Activated CD4-positive, alpha-beta T cell treated with anti-CD3 and anti-CD28 coated beads, Interleukin-2, amount 50 U/mL, for 4 hours (primary cell): ENCODE measurements around the gene TANC1.

Source experiments
- DNase-seq, 2 experiments: peaks; one replicate each; pipeline ENCODE4 v3.0.0-alpha.2; 2020

TANC1 gene

DNA sequence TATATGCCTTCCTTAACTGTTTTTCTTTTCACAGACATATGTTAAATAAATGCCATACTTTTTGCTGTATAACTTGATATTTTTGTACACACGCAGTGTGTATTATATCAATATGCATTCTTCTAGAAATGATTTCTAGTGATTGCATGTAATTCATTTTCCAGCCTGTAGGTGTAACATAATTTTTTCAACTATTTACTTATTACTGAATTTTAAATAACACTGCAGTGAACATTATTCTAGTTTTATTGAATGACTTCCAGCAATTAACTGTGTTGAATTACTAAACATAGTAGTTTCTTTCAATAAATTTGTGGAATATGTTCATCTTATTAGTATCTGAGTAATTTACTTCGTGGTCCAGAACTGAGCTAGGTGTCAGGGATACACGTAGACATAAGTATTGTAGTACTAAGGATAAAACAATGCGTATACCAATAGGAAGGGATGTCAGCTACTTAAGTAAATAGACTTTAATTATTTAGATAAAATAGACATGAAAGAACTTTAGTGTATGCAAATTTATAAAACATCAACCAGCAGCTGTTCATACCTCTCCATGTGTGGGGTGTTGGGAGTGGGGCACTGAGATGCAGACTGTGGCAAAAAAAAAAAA, 28.0 kb downstream of the TANC1 start:
- DNase-seq, result no peak

DNA sequence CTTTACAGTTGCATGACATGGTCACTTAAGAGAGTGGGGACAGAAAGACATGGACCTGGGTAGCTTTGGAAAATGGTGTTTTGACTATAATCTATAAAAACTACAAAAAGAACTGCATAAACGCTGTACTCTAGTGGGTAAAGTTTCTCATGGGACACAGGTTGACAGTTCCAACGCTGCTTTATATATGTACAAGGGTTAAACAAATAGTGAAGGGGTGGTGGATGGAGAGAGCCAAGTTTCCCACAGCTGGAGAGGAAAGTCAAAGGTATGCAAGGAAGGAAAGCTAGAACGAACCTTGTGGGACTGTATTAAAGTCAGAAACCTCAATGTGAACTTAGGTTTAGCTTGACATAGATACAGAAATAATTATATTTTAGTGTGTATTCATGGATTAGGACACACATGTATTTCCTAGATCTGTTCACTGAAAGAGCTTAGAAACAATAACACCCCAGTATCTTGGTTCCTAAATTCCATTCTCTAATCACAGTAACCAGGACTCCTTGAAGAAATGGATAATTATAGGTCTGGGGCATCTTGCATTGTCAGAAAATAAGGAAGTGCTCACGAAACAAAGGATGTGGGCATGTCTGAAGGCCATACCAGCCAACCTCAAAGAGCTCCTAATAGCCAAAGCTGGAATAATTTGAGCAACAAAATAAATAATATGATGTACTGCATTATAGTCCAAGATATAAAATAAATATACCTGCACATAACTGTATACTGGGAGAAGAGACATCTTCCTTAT, 28.8 kb downstream of the TANC1 start:
- no peak for DNase-seq

DNA sequence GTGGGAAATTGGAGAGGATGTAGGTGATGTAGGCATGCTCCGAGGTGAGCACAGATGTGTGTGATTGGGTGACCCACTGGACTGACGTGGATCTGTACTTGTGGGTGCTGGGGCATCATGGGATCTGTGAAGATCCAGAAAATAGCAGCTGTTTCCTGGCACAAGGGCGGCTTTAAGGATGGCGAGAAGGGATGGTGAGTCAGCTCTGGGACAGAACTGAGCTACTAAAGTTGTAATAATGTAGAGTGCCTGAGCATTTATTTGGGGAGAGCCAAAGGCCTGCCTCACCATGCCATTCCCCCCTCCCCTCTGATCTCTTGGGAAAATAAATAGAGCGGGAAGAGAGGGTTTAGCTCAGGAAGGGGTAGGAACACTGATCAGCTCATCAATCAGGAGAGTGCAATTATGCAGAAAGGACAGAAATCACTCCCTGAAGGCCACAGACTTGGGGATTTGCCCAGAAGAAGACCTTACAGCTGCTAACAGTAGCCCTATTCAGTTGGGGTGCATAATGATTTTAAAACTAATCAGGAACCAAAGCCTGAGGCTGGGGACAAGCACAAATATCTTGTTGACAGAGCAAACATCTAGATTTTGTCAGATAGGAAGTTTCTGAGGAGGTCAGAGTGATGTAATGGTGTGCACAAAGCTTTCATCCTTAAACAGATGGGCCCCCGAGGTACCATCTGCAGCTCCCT, 30.3 kb downstream of the TANC1 start:
- DNase-seq, result no peak

DNA sequence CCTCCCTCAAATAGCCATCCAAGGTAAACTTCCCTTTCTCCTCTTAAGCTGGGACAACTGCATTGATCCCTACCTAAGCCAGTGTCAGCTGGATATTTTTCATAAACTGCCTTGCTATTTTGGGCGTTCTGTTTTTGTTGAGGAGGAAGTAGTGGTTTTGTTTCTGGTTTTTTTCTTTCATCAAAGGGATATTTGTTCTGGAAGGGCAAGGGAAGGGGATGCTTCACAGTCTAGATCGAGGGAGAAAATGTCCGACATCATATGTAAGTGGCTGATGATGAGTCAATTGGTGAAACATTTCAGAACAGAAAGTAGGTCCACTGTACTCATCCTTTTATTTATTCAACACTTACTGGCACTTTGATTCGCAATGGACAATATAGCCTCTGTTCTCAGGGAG, 31.0 kb downstream of the TANC1 start:
- DNase-seq, result no peak

DNA sequence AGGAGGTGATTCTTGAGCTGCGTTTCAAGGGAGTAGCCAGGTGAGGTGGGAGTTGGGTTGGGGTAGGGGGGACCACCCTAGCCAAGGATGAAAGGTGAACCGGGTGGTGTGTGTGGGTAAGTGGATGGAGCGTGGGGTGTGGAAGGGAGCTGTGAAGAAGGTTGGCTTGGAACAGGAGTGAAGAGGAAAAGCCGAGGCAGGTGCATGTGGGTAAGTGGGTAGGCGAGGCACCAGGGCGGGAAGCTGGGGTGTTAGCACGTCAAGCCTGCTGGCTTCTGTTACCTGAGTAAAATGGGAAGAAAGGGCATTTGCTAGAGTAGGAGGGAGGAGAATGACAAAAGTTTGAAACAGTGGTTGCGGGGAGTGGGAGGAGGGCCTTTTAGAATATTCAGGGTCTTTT, 31.6 kb downstream of the TANC1 start:
- DNase-seq, result no peak

DNA sequence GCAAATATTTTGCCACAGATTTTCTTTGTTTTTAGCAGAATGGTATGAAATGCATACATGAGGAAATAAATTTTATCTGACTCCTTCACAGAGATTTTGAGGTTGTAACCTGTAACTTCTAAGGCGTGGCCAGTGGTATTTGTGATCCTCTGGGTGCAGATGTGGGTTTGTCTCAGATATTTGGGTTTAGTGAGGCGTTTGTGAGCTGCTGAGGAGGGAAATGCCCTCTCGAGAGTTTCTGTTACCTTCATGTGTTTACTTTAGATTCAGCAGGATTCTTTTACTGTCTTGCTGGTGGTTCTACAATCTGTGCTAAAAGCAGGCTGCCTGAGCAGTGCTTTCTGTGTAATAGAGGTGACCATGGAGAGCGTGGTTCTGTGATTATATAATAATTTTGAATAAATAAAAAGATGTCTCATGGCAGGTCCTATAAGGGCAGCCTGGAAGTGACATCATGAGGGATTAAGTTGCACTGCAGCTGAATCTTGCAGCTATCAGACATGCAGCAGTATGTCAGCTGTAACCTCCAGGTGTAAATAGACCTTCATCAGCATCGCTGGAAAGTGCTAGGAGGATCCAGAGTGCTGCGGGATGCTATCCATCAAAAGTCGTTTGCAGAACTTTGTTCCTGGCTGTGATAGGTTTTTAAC, 34.1 kb downstream of the TANC1 start:
- no peak for DNase-seq

DNA sequence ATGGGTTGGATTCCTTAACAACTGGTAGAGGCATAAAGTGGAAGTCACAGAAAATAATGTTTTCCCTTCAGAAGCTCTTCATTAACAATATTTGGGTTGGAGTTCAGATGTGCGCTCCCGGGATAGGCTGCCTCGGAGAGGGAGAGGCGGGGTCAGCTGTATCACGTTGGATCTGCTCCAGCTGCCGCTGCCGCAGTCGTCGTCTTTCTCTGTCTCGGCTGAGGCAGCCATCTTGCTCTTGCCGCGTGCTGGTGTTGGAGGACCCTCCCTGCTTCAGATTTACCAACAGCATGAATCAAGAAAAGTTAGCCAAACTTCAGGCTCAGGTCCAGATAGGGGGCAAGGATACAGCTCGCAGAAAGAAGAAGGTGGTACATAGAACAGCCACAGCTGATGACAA, 35.1 kb downstream of the TANC1 start:
- no peak for DNase-seq

DNA sequence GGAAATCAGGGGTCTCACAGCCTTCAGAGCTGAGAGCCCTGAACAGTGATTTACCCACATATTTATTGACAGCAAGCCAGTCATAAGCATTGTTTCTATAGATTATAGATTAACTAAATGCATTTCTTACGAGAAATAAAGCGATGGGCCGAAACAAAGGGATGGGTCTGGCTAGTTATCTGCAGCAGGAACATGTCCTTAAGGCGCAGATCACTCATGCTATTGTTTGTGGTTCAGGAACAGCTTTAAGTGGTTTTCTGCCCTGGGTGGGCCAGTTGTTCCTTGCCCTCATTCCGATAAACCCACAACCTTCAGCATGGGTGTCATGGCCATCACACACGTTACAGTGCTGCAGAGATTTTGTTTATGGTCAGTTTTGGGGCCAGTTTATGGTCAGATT, 36.4 kb downstream of the TANC1 start:
- DNase-seq, result no peak

DNA sequence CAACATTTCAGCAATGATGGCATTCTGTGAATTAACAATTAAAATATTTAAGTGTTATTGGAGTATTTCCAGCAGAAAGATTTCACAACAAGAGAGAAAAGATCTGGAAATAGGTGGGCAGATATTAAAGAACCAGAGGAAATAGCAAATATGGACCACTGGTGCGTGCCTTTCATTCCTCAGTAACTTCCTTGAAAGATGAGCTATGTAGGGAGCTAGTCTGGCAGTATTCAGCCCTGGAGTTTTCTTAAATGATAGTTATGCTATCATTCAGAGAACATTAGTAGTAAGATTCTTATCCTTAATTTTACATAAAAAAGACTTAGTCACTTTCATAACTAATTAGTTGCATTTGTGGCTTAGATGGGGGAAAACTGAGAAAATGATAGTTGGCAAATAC, 41.5 kb downstream of the TANC1 start:
- DNase-seq, result no peak

DNA sequence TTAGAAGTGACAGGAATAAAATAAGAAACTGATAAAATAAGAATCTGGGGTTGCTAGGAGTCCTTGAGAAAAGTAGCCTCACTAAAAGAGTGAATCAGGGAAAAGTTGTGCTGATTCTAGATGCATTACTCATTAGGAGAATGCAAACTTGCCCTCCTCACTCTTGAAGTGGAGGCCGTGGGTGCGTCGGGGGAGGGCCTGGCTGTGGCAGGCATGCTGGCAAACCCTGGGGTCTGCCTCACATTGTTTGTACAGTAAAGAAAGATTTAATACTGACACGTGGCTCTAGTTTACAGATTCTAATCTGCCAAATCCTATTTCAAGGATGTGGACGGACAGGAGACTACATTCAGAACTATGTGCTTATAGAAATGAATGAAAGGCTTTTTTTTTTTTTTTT, 41.9 kb downstream of the TANC1 start:
- DNase-seq, result no peak

DNA sequence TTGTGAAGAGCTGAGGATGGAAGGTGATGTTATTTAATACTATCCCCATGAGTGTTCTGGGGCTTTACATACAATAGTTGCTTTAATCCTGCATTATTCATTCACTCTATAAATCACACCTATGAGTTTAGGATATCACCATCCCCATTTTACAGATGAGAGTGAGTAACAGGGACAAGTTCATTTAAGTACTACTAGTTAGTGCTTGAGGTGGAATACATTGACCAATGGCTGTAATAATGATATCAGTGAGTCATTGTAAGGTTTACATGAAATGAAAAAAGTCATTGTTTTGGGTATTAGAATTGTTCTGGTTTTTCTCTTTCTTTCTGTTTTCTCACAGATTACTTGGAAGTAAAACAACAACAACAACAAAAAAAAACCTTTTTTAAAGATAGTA, 42.5 kb downstream of the TANC1 start:
- no peak for DNase-seq

DNA sequence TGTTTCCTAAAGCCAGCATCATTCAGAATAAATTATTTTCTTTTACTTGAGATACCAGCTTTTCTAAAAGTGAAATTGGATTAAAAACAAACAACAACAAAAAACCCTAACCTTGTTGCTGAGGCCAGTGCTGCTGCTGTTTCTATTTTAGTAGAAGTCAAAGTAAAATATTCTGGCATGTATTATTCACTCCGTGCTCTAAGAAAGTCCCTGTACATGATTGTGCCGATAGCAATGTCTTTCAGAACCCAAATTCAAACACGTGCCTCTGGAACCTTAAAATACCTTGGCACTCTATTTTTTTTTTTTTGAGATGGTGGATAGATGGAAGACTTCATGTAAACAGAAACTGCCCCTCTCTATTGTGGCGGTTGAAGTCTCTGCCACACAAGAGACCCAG, 43.7 kb downstream of the TANC1 start:
- no peak for DNase-seq

DNA sequence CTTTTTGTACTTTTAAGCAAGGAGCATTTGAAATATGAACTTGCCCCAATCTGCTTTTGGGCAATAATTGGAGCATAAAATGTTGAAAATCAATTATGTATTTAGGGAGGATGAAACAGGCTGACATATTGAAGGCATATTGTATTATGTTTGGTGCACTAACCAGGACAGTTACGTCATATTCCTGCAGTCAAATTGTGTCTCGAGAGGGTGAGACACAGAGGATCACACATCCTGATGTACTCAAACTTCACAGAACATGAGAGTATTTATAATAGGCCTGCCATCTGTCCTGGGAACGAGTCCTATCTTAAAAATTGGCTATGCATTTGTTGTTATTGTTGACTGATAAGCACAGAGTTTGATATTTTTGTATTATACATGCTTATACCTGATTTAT, 44.7 kb downstream of the TANC1 start:
- DNase-seq, result no peak

DNA sequence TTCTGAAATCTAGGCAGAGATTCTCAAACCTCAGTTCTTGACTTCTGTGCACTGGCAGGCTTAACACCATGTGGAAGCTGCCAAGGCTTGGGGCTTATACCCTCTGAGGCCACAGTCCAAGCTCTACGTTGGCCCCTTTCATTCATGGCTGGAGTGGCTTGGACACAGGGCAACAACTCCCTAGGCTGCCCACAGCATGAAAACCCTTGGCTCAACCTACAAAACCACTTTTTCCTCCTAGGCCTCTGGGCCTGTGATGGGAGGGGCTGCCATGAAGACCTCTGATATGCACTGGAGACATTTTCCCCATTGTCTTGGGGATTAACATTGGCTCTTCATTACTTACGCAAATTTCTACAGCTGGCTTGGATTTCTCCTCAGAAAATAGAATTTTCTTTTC, 46.7 kb downstream of the TANC1 start:
- DNase-seq, result no peak

DNA sequence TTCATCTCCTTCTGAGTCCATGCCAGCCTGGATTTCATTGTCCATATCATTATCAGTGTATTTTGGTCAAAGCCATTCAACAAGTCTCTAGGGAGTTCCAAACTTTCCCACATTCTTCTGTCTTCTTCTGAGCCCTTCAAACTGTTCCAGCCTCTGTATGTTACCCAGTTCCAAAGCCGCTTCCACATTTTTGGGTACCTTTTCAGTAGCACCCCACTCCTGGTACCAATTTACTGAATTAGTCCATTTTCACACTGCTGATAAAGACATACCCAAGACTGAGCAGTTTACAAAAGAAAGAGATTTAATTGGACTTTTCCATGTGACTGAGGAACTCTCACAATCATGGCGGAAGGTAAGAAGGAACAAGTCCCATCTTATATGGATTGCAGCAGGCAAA, 47.4 kb downstream of the TANC1 start:
- no peak for DNase-seq

DNA sequence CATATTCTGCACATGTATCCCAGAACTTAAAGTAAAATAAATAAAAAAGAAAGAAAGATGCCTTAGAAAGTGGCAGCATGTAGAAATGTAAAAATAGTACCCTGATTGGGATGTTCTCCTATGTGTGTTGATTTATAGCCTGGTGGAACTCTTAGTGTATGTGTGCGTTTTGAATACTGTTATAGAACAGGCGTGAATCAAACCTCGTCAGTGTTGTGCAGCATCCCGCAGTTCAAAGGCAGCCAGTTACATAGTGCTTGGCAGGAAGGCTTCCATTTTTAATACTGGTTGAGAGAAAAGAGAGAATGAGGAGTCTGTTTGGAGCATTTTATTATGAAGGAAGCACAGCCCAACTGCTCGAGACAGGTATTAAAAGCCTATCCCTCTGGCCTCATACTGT, 49.4 kb downstream of the TANC1 start:
- no peak for DNase-seq

DNA sequence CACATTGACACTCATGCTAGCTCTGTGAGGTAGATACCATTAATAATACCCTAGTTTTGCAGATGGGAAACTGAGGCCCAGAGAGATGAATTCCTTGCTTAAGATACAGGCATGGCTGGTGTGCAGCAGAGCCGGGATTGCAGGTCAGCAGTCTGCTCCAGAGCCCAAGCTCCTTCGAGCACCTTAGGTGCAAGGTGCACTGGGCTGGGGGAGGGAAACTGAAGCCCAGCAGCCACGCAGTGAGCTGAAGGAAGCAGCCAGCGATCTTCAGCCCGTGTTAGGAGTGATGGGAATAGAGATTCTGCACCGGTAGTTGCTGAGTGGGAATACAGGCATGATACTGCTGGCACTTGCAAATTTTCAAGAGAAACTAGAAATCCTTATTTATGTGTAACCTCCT, 50.6 kb downstream of the TANC1 start:
- no peak for DNase-seq

DNA sequence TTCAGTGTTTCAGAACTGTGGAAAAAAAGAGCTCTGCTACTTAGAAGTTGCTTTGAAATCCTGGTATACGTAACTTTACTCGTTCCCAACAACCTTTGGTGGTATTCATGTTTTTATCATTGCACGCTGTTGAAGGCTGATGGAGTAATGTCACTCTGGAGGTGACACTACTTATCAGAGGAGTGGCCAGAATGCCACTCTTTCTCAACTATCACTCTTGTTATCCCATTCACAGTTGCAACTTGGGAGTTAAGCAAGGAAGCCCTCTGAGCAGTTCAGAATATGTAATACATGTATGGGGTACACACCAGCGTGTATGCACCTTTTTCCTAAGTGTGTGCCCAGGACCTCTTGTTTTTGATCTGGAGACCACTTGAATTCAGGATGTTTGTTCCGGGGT, 53.6 kb downstream of the TANC1 start:
- no peak for DNase-seq

DNA sequence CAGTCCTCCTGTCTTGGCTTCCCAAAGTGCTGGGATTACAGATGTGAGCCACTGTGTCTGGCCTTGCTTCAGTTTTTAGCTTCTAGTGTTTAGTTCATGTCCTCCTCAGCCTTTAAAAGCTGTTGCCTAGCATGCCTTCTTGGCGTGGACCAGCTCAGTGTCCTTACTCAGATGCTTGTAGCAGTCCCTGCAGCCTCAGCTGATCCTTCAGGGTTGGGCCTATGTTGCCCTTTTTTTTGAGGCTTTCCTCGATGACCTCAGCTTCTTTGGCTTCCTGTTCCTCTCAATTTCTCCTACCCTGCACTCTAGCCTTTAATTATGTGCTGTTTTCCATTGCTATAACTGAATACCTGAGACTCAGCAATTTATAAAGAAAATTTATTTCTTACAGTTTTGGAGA, 57.7 kb downstream of the TANC1 start:
- DNase-seq, result no peak

DNA sequence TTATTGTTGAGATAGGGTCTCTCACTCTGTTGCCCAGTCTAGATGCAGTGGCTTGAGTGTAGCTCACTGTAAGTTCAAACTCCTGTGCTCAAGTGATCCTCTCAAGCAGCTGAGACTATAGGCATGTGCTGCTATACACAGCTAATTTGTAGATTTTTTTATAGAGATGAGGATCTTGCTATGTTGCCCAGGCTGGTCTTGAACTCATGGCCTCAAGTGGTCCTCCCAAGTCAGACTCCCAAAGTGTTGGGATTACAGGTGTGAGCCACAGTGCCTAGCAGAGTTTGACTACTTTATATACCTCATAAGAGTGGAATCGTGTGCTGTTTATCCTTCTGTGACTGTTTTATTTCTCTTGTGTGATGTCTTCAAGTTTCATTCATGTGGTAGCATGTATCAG, 60.3 kb downstream of the TANC1 start:
- DNase-seq, result no peak

DNA sequence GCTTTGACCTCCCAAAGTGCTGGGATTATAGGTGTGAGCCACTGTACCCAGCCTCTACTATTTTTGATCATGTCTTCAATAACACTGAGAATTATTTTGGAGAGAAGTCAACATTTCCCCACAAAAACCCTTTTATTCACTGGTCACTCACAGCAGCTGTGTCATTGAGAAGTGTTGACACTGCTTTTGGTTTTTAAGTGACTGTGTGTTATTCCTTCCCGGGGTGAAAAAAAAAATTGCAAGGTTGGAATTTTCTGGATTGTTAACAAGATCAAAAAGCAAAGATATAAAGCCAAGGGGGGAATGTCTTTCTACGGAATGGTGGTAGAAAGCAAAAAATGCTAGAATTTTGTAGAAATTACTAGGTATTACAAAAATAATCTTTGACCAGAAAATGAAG, 61.5 kb downstream of the TANC1 start:
- no peak for DNase-seq

DNA sequence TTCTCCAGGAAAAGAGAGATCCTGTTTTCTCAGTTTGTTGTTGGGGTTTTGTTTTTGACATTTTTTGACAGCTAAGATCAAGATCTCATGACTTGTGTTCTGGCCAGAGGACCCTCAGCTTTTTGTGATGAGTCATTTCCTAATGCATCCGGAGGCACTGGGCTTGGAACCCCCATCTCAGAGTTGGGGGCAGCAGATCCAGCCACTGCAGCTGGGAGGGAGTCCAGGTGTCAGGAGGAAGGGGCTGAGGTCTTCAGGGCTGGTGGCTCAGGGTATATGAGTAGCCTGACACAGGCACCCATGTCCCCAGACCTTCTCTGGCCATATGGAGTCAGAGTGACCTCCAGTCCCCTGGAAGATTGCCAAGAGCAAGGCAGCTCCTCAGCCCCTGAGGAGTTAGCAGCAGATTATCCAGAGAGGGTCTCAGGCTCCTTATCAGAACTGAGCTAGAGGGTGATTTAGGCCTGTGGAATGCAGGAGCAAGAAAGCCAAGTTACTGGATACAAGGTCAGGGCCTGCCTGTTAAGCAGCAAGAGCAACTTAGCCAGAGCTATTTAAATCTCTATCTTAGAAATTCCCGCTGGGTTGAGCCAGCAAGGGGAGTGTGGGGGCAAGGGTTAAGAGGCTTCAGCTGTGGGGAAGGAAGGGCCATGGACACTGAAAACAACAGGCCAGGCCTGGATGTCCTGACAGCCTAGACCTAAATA, 62.4 kb downstream of the TANC1 start:
- no peak for DNase-seq

DNA sequence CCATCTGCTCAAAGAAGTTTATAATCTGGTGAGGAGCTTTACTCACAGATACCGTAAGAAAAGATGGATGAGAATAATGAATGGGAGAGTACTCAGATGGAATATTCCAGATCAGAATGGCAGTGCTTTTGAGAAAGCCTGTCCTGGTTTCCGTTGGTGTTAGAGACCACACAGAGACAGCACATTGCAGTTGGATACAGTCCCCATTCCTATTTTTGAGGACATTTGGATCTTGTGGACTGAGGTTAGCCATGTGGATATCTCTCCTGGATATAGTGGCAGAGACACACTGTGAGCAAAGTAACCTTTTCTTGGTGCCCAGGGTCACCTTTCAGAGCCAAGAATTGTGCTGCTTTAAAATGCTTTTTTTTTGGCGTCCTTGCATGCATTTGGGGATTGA, 63.7 kb downstream of the TANC1 start:
- DNase-seq, result no peak
